Osteocyte (in vitro differentiated cells): ENCODE data around the gene EDIL3. TPM values are rescaled to one million over a fixed set of nuclear protein-coding genes. Genes with fewer than 3 reads are reported as not detected.

ENCODE experiments used
- DNase-seq: peaks from one replicate; pipeline ENCODE4 v3.0.0; 2021; ENCODE audit warnings: mixed read lengths; ENCODE audit not compliant: unreplicated experiment; ENCODE audit errors: extremely low spot score
- H3K27ac Mint-ChIP-seq: one replicate; pipeline ENCODE4 v1.8.0; 2021; ENCODE audit warnings: mild to moderate bottlenecking, mixed read lengths; ENCODE audit not compliant: unreplicated experiment
- H3K27me3 Mint-ChIP-seq: one replicate; pipeline ENCODE4 v1.8.0; 2021; ENCODE audit warnings: mixed read lengths; ENCODE audit not compliant: unreplicated experiment
- H3K36me3 Mint-ChIP-seq: one replicate; pipeline ENCODE4 v1.8.0; 2021; ENCODE audit warnings: mixed read lengths; ENCODE audit not compliant: unreplicated experiment
- H3K4me1 Mint-ChIP-seq: one replicate; pipeline ENCODE4 v1.8.0; 2021; ENCODE audit warnings: mixed read lengths; ENCODE audit not compliant: unreplicated experiment
- H3K4me3 Mint-ChIP-seq: one replicate; pipeline ENCODE4 v1.8.0; 2021; ENCODE audit warnings: mild to moderate bottlenecking, moderate library complexity, mixed read lengths; ENCODE audit not compliant: unreplicated experiment
- H3K9me3 Mint-ChIP-seq: one replicate; pipeline ENCODE4 v1.8.0; 2021; ENCODE audit warnings: mixed read lengths; ENCODE audit not compliant: unreplicated experiment
- CTCF ChIP-seq: fragments of 200-600 bp; sonication (generic); IDR thresholded peaks from 2 replicates; pipeline ENCODE4 v1.5.0; 2021; ENCODE audit warnings: antibody characterized with exemption, mild to moderate bottlenecking, moderate library complexity
- total RNA-seq: library from RNA; stranded (reverse); gene quantifications from 2 replicates; pipeline ENCODE4 v1.2.1, GENCODE V29; 2021

EDIL3 gene
- total RNA-seq, 1 donor from 2014 or later: 470 TPM

GRCh38 chr5:84113246-84114105, 271.2 kb downstream of the EDIL3 start:
- Mint-ChIP-seq H3K27me3 (no peaks in the 10 kb centered on the region), H3K9me3 (no peaks in the 10 kb centered on the region), H3K4me1 (peaks cover 22% of the 10 kb centered on the region), H3K4me3 (no peak overlapping the region), H3K36me3 (peaks cover 33% of the 10 kb centered on the region), H3K27ac (no peak overlapping the region)
- TF ChIP-seq CTCF: no peak
- no peak for DNase-seq

- Mint-ChIP-seq H3K27me3 (no peaks in the 10 kb centered on the region), H3K4me1 (peaks cover 12% of the 10 kb centered on the region), H3K36me3 (peaks cover 27% of the 10 kb centered on the region), H3K9me3 (peaks cover 14% of the 10 kb centered on the region), H3K4me3 (no peak overlapping the region), H3K27ac (no peak overlapping the region)
- TF ChIP-seq CTCF: no peak
- no peak for DNase-seq
Observed at GRCh38 chr5:84092738-84093137, 291.9 kb downstream of the EDIL3 start.

GRCh38 chr5:84091127-84091799, 293.4 kb downstream of the EDIL3 start:
- H3K4me1 Mint-ChIP-seq: peaks cover 13% of the 10 kb centered on the region

GRCh38 chr5:84088996-84089395, 295.7 kb downstream of the EDIL3 start:
- no peak for DNase-seq
- H3K4me1 Mint-ChIP-seq: peaks cover 14% of the 10 kb centered on the region
- TF ChIP-seq CTCF: peak; percentile 31

More at GRCh38 chr5:84091127-84091799, 293.4 kb downstream of the EDIL3 start:
- Mint-ChIP-seq H3K27ac (no peak overlapping the region), H3K36me3 (peaks cover 26% of the 10 kb centered on the region), H3K27me3 (no peaks in the 10 kb centered on the region), H3K9me3 (peaks cover 7% of the 10 kb centered on the region), H3K4me3 (no peak overlapping the region)
- DNase-seq: no peak
- TF ChIP-seq CTCF: no peak

GRCh38 chr5:84086511-84086910, 298.2 kb downstream of the EDIL3 start:
- DNase-seq: no peak
- H3K36me3 Mint-ChIP-seq: peaks cover 35% of the 10 kb centered on the region
- no peaks in the 10 kb centered on the region for H3K27me3 Mint-ChIP-seq
- peaks cover 7% of the 10 kb centered on the region for H3K9me3 Mint-ChIP-seq
- no peak overlapping the region for H3K4me3 Mint-ChIP-seq
- H3K4me1 Mint-ChIP-seq: peaks cover 20% of the 10 kb centered on the region
- H3K27ac Mint-ChIP-seq: no peak overlapping the region
- TF ChIP-seq CTCF: no peak

More at GRCh38 chr5:84088996-84089395, 295.7 kb downstream of the EDIL3 start:
- H3K9me3 Mint-ChIP-seq: peaks cover 7% of the 10 kb centered on the region
- no peaks in the 10 kb centered on the region for H3K27me3 Mint-ChIP-seq
- no peak overlapping the region for H3K27ac Mint-ChIP-seq
- peaks cover 37% of the 10 kb centered on the region for H3K36me3 Mint-ChIP-seq
- no peak overlapping the region for H3K4me3 Mint-ChIP-seq
